Activated T-helper 1 cell treated with anti-CD3 and anti-CD28 coated beads, Interleukin-2, amount 50 U/mL, for 16 hours (primary cell): Measurements from ENCODE around the gene CUX1.

ENCODE experiments used
- DNase-seq, 2 donors: peaks; one replicate each; pipeline ENCODE4 v3.0.0-alpha.2; 2020; ENCODE audit warnings: low read depth in 1 of 2, low spot score in 1 of 2

CUX1 gene

DNA sequence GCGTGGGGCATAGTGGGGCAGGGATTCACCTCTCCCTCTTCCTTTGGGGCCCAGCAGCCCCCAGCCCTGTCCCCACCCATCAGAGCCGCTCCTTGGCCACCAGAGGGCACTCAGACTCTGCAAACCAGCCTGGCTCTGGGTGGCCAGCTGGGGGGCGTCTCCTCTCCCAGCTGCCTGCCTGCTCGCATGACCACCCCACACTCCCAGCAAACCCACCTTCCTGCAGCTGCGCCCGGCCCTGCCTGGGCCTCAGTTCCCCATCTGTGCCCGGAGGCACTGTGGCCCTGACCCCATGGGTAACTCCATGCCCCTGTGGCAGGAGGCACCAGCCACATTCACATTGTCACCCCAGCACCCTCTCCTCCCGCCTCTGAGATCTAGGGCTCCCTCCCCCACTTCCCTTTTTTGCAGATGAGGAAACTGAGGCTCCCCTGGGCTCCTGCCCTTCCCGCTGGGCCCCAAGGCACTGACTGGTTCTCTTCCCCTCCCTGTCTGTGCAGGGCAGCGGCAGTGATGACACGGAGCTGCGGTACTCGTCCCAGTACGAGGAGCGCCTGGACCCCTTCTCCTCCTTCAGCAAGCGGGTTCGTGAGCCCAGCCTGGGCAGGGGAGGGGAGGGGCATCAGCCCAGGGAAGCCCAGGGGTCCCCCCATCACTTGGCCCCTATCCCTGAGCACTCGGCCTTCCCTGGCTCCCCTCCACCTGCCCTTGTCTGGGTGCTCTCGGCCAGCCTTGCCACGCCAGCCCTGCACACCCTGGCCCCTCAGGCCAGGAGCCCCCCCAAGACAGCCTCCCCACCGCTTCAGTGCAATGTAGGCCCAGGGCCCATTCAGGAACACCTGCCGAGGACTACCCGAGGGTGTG is 462.3 kb downstream of the CUX1 start:
- peak in 1 of 2 donors; percentile 38 for DNase-seq

- DNase-seq: no peak
Measured at GRCh38 chr7:102280521-102280920, 463.1 kb downstream of the CUX1 start.

DNA sequence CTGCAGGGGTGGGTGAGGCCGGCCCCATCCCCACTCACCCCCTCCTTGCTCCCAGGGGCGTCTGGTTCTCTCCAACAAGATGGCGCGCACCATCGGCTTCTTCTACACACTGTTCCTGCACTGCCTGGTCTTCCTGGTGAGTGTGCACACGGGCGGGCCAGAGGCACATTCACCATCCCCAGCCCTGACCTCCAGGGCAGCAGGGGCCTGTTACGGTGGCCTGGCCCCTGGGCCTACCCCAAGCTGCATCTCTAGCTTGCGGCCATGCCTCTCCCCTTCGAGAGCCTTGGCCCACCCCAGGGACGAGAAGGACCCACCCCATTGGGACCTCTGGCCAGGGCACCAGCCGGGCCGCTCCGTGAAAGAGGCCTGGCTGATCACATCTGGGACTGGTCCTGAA is 464.4 kb downstream of the CUX1 start:
- DNase-seq: no peak

- no peak for DNase-seq
Measured at GRCh38 chr7:102282465-102283362, 465.3 kb downstream of the CUX1 start.

- DNase-seq: no peak
Measured at GRCh38 chr7:102283477-102284189, 466.2 kb downstream of the CUX1 start.

- DNase-seq: no peak
Measured at GRCh38 chr7:102284399-102284798, 467.0 kb downstream of the CUX1 start.

- no peak for DNase-seq
Measured at GRCh38 chr7:102284891-102285539, 467.6 kb downstream of the CUX1 start.

GRCh38 chr7:102285540-102286236 is 468.3 kb downstream of the CUX1 start:
- no peak for DNase-seq

DNA sequence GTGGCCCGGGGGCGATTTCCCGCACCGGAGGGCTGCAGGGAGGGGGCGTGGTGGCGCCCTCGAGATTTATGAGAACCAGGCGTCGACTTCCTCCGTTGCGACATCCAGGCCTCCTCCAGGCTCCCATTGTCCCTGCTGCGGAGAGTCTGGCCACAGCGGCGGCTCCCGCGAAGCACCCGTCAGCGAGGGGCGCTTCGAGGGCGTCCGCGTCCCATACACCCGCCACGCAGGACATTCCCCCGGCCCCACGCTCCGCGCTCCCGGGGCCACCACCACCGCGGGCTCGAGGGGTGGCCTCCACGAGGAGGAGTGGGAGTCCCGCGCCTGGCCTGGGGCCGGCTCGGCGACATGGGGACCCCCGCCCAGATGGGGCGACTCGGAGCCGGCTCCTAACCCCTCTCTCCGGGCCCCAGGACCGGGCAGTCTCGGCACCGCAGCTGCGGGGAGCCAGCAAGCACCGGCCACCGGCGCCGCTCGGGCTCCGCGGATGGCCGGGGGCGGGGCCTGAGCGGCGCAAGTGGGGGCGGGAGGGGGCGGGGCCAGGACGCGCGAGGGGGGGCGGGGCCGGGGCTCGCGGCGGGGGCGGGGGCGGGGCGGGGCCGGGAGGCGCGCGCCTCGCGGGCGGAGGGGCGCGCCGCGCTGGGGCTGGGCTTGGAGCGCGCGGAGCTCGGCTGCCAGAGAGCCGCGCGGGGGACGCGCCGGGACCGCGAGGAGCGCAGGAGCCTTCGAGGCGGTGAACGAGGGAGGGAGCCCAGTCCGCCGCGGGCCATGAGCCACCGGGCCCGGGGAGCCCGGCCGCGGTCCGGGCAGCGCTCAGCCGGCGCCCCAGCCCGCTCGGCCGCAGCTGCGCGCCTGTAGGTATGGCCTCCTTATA is 469.0 kb downstream of the CUX1 start, which contains the start of gene SH2B2:
SH2B2 (plus strand) TSS at position 632 of the 874 bp plus-strand sequence. CDS start 13,683 bp downstream, outside the sequence.
- peak in 1 of 2 donors; percentile 25 for DNase-seq

- no peak for DNase-seq
Measured at GRCh38 chr7:102287111-102287980, 469.9 kb downstream of the CUX1 start.

DNA sequence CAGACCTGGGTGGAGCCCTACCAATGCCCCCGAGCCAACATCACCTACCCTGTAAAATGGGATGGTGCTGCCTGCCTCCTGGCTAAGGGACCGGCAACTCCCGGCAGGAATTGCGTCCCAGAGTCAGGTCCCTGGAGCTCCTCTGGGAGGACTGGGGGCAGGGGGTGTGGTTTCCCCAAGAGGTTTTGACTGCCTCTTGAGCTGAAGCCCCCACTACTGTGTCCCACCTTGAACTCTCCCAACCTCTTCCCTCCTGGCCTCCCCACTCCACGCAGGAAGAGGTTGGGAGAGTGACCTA is 470.5 kb downstream of the CUX1 start:
- no peak for DNase-seq

GRCh38 chr7:102288285-102288930 is 471.0 kb downstream of the CUX1 start:
- no peak for DNase-seq

DNA sequence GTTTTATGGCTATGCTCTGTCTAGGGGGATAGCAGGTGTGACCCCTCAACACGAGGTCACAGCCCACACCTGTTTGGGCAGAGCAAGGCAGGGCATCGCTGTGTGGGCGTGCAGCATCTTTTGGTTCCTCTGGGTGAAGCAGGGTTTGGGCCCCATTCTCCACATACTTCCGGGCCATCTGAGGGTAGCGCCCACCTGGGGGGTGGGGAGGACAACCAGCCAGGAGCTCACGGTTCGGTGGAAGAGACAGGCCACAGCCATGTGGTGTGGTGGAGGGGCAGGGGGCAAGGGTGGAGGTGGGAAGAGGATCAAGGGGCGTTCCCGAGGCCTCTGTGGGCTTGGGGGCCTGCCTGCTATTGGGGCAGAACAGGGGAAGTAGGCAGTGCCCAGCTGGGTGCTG is 471.6 kb downstream of the CUX1 start:
- no peak for DNase-seq

- DNase-seq: no peak
Measured at GRCh38 chr7:102291056-102291915, 473.9 kb downstream of the CUX1 start.

- no peak for DNase-seq
Measured at GRCh38 chr7:102291916-102292267, 474.5 kb downstream of the CUX1 start.

DNA sequence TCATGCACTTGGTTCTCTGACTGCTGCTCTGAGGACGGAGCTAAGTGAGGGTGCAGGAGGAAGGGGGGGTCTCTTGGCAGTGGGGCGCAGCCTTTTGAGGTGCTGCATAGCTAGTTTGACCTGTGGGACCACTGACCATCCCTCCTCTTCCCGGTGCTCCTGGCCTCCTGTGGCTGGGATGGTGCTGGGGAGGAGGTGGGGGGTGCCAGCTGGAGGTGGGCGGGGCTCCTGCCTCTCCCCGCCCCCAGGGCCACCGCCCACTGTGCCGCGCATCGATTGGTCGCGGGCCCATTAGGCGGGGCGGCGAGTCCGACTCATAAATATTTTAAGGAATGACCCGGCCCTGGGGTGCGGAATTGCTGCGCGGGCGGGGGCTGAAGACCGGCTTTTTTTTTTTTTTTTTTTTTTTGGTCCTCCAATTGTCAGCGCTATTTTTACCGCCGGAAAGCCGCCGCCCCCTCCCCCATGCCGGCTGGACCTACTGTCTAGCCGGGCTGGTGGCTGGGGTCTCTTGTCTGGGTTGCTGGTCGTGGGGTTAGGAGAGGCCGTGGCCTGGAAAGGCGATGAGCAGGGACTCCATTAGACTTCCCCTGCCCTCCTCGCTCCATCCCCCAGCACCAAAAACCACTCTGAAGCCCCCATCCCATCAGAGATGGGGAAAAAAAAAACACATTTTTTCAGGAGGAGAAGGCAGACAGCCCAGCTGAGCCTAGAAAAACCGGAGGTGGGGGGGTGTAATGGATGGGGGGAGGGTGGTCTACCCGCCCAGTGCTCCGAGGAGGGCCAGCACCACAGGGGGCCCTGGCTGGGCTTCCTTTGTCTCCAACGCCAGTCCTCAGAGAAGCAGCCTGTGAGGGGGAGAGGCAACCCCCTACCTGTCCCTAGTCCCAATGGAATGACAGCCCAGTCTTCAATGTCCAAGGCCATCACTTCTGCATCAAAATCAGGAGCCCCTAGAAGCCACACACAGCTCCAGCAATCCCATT is 475.7 kb downstream of the CUX1 start:
- no peak for DNase-seq
